Muscle of leg (tissue), 11 donors: Measurements from ENCODE around the gene TNFRSF13B. TPM values are rescaled to one million over a fixed set of nuclear protein-coding genes. Genes with fewer than 3 reads are reported as not detected.

Source experiments
- DNase-seq: peaks from one replicate; pipeline ENCODE4 v3.0.0; 2013
- H3K27ac ChIP-seq: one replicate; pipeline ENCODE4 v1.5.1; 2013; ENCODE audit warnings: mild to moderate bottlenecking, low read length, control low read depth
- H3K27me3 ChIP-seq: one replicate; pipeline ENCODE4 v1.6.1; 2013; ENCODE audit warnings: low read length; ENCODE audit not compliant: control insufficient read depth, insufficient read depth
- H3K36me3 ChIP-seq: one replicate; pipeline ENCODE4 v1.6.1; 2013; ENCODE audit warnings: low read length; ENCODE audit not compliant: control insufficient read depth, insufficient read depth
- H3K4me1 ChIP-seq: one replicate; pipeline ENCODE4 v1.6.1; 2013; ENCODE audit warnings: low read length; ENCODE audit not compliant: control insufficient read depth, insufficient read depth
- H3K4me3 ChIP-seq: one replicate; pipeline ENCODE4 v1.5.1; 2013; ENCODE audit warnings: low read length, control low read depth
- H3K9me3 ChIP-seq: replicated peaks from 2 replicates; pipeline ENCODE4 v1.6.1; 2013; ENCODE audit warnings: low read depth, low read length; ENCODE audit not compliant: control insufficient read depth
- WGBS: methylation state at CpG from one replicate; pipeline ENCODE4 v1.1.5; 2013; ENCODE audit warnings: missing lambda C conversion rate; ENCODE audit not compliant: insufficient coverage; 5-methylcytosine and 5-hydroxymethylcytosine counted together
- polyA plus RNA-seq, 8 donors: library from polyadenylated mRNA; unstranded; fragments of 120-200 nt; gene quantifications; one replicate each; pipeline versions ENCODE4 v1.2.1 to v1.2.3, GENCODE V29; 2013; ENCODE audit warnings: inconsistent platforms in 1 of 8, low replicate concordance in 1 of 8; ENCODE audit not compliant: insufficient read length in 8 of 8, insufficient read depth in 1 of 8
- total RNA-seq: library from RNA; stranded (reverse); fragments of 120-200 nt; gene quantifications from one replicate; pipeline ENCODE4 v1.2.4, GENCODE V29; 2013

Gene TNFRSF13B
- total and polyA plus RNA-seq, 9 donors: 0.11 to 0.64 (median 0.25) TPM; not detected in 4

DNA sequence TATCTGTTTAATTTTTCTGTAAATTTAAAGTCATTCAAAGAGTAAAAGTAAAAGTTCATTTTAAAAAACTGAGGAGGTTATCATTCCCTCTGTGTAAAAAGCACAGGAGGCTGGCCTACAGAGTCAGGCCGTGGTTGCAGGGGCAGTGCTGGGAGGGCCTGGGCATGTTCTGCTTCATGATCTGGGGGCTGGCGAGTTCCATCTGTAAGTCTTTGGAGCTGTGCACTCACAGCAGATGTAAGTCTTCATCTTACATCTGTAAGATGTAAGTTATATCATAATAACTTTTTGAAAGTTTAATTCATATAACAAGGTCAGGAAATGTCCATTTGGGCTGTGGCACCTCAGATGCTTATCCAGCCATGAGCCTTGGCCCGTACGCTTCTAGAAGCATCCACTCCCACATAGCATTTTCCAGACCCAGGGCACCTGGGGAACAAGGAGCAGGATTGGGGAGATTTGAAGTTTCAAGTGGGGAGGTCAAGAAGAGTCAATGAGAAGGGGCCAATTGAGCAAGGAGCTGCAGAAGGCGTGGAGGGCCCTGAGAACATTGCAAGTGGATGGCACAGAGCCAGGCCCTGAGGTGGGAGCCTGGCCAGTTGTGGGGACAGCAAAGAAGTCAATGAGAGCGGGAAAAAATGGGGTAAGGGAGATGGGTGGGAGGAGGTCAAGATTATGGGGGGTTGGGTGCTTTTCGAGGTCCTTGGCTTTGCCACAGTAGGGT is 54.1 kb downstream of the TNFRSF13B start:
- Histone ChIP-seq H3K4me3 (no peak overlapping the region), H3K27ac (no peak overlapping the region), H3K36me3 (no peaks in the 10 kb centered on the region), H3K4me1 (no peaks in the 10 kb centered on the region), H3K27me3 (no peaks in the 10 kb centered on the region), H3K9me3 (no peaks in the 10 kb centered on the region)
- WGBS: 91% methylated on average over 3 of the region's 7 CpGs
- no peak for DNase-seq

DNA sequence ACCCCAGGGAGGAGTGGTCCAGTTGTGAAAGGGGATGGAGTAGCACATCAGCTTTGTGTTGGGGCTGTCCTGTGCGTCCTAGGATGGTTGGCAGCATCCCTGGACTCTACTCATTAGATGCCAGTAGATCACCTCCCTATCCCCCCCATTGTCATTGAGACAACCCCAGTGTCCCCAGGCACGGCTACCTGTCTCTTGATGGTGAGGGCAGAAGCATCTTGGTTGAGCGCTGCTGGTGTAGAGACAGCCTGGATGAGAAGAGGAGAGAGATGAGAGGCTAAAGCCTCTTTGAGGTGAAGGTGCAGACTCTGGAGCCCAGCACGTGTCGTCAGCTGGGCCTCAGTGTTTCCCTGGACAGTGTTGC is 55.4 kb downstream of the TNFRSF13B start:
- DNase-seq: no peak
- H3K4me1 ChIP-seq: peaks cover 9% of the 10 kb centered on the region
- no peaks in the 10 kb centered on the region for H3K36me3 ChIP-seq
- H3K27ac ChIP-seq: no peak overlapping the region
- no peaks in the 10 kb centered on the region for H3K9me3 ChIP-seq
- H3K27me3 ChIP-seq: no peaks in the 10 kb centered on the region
- H3K4me3 ChIP-seq: no peak overlapping the region
- WGBS: 81% methylated on average over 3 of the region's 5 CpGs

DNA sequence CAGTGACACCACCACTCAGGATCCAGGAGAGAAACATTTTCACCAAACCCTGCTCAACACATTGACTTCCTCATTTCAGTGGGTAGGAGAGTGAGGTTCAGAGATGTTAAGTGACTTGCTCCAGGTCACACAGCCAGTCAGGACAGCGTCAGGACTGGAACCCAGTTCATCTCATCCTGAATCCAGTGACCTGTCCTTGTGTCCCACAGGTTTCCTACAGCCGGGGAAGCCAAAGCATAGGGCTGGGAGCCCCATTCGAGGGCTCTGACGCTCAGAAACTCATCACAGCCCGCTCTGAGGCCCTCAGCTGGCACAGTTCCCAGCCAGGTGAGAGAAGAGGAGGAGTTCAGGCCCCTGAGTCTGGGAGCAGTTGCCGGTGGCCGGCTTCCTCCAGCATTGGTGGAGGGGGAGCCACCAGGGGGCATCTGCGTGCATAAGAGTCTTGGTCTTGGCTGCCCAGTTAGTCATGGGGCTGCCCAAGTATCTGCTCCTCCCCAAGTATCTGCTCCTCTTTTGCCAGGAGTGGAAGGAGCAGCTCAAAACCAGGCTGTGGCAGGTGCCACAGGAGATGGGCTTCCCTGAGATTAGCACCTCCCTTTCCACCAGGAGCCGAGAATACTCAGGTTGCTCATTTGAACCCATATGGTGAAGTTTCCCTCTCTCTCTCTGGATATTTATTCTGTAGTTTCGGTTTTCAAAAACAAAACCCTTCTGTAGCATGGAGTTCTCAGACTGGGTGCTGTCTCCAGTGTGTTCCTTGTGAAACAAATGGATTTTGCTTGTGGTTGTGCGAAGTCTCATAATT is 56.0 kb downstream of the TNFRSF13B start:
- WGBS: 25% methylated on average over 7 of the region's 11 CpGs
- Histone ChIP-seq H3K36me3 (no peaks in the 10 kb centered on the region), H3K9me3 (no peaks in the 10 kb centered on the region), H3K27ac (no peak overlapping the region), H3K4me1 (peaks cover 15% of the 10 kb centered on the region), H3K4me3 (no peak overlapping the region), H3K27me3 (no peaks in the 10 kb centered on the region)
- DNase-seq: peak; percentile 25

DNA sequence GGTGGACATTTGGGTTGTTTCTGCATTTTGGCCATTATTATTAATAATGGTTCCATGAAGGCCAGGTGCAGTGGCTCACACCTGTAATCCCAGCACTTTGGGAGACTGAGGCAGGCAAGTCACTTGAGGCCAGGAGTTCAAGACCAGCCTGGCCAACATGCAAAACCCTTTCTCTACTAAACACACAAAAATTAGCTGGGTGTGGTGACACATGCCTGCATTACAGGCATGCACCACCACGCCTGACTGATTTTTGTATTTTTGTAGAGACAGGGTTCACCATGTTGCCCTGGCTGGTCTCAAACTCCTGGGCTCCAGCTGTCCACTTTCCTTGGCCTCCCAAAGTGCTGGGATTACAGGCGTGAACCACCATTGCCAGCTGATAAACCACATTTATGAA is 58.5 kb downstream of the TNFRSF13B start:
- Histone ChIP-seq H3K4me1 (peaks cover 29% of the 10 kb centered on the region), H3K4me3 (no peak overlapping the region), H3K9me3 (no peaks in the 10 kb centered on the region), H3K27me3 (no peaks in the 10 kb centered on the region), H3K36me3 (no peaks in the 10 kb centered on the region), H3K27ac (no peak overlapping the region)
- no peak for DNase-seq
- 85% methylated on average over 2 of the region's 2 CpGs for whole genome bisulfite sequencing

DNA sequence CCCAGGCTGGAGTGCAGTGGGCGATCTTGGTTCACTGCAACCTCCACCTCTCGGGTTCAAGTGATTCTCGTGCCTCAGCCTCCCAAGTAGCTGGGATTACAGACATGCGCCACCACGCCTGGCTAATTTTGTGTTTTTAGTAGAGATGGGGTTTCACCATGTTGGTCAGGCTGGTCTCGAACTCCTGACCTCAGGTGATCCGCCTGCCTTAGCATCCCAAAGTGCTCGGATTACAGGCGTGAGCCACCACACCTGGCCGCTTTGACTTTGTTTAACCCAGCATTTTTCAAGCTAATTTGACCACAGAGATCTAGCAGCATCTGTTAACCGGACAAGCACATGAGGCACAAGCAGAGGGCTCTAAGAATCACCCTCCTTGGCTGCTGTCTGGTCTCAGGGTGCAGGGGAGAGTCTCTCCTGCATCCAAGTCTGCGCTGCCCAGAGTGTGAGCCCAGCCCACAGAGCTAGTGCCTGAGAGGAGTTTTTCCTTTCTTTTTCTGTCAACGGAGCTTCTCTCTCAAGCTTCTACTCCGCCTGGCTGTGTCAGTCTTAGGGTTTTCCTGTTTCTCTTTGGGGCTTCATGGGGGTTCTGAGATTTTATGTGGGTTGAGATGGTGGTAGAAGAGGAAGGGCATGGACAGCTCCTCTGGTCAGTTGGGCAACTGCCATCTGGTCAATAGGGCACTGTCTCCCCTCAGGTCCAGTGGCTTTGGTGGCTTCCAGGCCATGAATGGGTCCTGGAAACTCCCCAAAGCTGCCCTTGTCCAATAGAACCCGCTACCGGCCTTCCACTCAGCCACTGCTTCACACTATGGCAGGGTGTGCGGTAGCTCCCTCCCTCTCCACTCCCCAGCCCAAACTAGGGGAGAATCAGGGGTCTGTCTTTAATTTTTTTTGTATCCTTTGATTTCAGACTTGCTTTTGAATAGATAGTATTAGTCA is 59.6 kb downstream of the TNFRSF13B start:
- no peak for DNase-seq
- no peak overlapping the region for H3K4me3 ChIP-seq
- no peaks in the 10 kb centered on the region for H3K9me3 ChIP-seq
- 77% methylated on average over 9 of the region's 17 CpGs for WGBS
- peaks cover 31% of the 10 kb centered on the region for H3K4me1 ChIP-seq
- no peaks in the 10 kb centered on the region for H3K27me3 ChIP-seq
- H3K36me3 ChIP-seq: no peaks in the 10 kb centered on the region
- no peak overlapping the region for H3K27ac ChIP-seq

DNA sequence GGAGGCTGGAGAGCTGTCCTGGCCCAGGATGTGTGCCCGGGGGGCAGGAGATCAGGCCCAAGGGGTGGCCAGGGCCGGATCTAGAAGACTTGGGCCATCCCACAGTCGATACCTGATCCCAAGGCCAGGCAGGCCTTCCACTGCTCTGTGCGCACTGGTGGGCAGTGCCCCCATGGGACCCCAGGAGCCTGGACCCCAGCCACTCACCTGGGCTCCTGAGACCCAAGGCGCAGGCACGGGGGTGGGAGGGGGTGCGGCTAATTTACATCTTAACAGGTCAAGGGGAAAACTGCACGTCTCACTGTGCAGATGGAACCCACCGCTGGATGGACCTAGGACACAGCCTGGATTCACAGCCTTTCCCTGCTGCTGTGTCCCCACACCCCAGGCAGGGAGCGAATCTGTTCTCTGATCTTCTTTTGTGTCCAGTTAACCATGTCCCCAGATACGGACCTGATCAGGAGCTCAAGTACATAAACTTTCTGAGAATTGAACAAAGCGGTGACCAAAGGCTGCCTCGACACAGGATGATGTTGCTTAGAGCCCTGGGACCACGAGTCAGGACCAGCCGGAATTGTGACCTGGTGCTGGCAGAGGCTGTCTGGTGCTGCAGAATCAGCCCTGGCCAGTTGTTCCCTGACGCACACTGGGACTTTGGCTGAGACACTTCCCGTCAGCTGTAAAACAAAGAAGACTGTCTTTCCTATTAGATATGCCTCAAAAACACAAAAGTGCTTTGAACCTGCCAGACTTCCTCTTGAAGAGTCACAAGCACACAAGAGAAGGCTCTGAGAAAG is 60.6 kb downstream of the TNFRSF13B start:
- no peaks in the 10 kb centered on the region for H3K36me3 ChIP-seq
- DNase-seq: peak; percentile 86
- peak overlapping the region; percentile 69 for H3K27ac ChIP-seq
- 60% methylated on average over 15 of the region's 17 CpGs for WGBS
- peaks cover 31% of the 10 kb centered on the region for H3K4me1 ChIP-seq
- no peaks in the 10 kb centered on the region for H3K27me3 ChIP-seq
- no peak overlapping the region for H3K4me3 ChIP-seq
- H3K9me3 ChIP-seq: no peaks in the 10 kb centered on the region

DNA sequence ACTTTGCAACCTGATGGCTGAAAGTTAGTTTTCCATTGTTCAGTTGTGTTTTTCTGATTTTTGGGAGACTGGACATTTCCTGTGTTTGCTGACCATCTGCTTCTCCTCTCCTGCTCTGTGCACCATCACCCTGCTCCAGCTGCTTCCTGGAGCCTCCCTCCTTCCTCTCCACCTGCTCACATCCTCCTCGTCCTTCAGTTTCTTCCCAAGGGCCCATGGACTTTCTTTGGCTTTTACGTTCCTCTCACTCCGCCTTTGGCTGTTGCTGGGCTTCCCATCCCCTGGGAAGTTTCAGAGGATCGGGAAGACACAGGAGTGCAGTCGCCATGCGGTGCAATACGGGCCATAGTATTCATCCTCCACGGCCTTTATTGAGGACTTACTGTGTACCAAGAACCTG is 61.6 kb downstream of the TNFRSF13B start:
- H3K27ac ChIP-seq: peak overlapping the region; percentile 78
- no peaks in the 10 kb centered on the region for H3K27me3 ChIP-seq
- H3K9me3 ChIP-seq: no peaks in the 10 kb centered on the region
- H3K36me3 ChIP-seq: no peaks in the 10 kb centered on the region
- 7% methylated on average over 5 of the region's 8 CpGs for WGBS
- peaks cover 31% of the 10 kb centered on the region for H3K4me1 ChIP-seq
- peak; percentile 65 for DNase-seq
- H3K4me3 ChIP-seq: no peak overlapping the region

DNA sequence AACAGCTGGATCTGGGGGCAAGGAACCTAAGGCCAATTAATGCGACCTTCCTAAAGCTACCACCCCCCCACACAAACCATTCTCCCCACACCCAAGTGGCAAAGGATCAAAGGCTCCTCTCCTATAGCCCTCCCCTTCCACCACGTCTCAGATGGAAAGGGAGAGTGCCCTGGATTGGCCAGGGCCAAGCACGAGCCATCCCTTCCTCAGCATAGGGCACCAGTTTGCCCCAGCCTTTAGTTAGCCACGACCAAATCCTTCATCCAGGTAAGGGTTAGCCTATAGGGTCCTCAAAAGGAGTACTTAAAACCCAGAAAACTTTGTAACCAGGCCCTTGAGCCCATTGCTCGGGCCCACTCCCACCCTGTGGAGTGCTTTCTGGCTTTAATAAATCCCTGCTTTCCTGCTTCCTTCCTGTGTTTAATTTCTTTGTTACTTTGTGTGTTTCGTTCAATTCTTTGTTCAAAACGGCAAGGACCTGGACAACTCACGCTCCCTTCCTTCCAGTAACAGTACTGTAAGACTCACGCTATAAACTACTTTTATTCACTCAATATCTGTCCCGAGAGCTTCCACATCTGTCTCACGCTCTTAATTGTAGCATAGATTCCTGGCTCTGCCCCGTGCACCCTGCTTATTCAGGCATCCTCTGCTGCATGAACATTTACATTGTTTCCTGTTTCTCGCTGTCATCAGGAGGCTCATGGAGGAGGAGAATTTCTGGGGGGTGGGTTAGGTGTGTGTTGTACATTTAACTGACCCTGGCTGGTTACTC is 62.3 kb downstream of the TNFRSF13B start:
- Histone ChIP-seq H3K27ac (peak overlapping the region; percentile 78), H3K9me3 (no peaks in the 10 kb centered on the region), H3K27me3 (no peaks in the 10 kb centered on the region), H3K4me1 (peaks cover 31% of the 10 kb centered on the region), H3K4me3 (no peak overlapping the region), H3K36me3 (no peaks in the 10 kb centered on the region)
- peak; percentile 66 for DNase-seq
- WGBS: 25% methylated on average over 9 of the region's 13 CpGs

DNA sequence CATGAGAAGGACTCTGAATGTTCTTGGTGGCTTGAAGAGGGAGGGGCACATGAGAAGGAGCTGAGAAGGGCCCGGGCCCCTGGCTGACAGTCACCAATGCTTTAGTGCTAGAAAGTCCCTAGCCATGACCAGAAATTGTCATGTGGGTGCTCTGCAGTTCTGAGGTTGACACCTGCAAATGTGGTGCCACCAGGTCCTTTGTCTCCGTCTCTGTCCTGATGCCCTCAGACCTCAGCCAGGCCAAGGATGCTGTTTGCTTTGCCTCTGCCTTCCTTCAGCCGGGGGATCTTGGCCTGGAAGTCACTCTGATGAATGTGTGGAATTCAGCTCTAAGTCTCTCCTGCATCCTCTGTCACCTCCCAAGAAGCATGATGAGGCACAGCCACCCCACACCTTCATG is 63.6 kb downstream of the TNFRSF13B start:
- H3K36me3 ChIP-seq: no peaks in the 10 kb centered on the region
- H3K27ac ChIP-seq: no peak overlapping the region
- H3K27me3 ChIP-seq: no peaks in the 10 kb centered on the region
- no peaks in the 10 kb centered on the region for H3K9me3 ChIP-seq
- no peak for DNase-seq
- no peak overlapping the region for H3K4me3 ChIP-seq
- peaks cover 31% of the 10 kb centered on the region for H3K4me1 ChIP-seq
- 88% methylated on average over 2 of the region's 3 CpGs for WGBS
